ENCODE measurements around the gene ZNF784.

ZNF784 gene

DNA sequence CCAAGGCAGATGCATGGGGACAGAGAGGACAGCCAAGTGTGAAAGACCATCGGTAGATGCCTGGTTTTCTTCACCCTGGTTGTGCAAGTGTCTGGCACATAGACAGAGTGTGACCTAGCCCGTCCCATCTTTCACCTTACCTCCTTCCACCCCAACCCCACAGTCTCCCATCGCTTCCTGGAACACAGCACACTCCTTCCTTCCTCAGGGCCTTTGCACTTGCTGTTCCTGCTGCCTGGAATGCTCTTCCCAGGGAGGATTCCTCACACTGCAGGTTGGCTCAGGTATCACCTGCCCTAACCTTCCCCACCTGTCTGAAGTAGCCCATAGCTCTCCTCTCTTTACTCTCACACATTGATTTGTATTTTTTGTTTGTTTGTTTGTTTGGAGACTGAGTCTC lies 28.1 kb downstream of the ZNF784 start:
- no peaks in the 10 kb centered on the region for H3K27me3 ChIP-seq (ENCODE audit: control insufficient read depth, insufficient read depth, low read length)
- H3K36me3 ChIP-seq (ENCODE audit: insufficient read depth, low read length), result peaks cover 26% of the 10 kb centered on the region
- H3K9me3 ChIP-seq (replicated peaks; ENCODE audit: low read length), result no peaks in the 10 kb centered on the region
- no peak overlapping the region for H3K4me3 ChIP-seq (ENCODE audit: low read length)
- no peak overlapping the region for H3K4me2 ChIP-seq (ENCODE audit: low read length)
- peaks cover 11% of the 10 kb centered on the region for H3K4me1 ChIP-seq (ENCODE audit: control insufficient read depth, insufficient read depth, low read length)
- no peak overlapping the region for H3K9ac ChIP-seq (ENCODE audit: low read depth, low read length)

DNA sequence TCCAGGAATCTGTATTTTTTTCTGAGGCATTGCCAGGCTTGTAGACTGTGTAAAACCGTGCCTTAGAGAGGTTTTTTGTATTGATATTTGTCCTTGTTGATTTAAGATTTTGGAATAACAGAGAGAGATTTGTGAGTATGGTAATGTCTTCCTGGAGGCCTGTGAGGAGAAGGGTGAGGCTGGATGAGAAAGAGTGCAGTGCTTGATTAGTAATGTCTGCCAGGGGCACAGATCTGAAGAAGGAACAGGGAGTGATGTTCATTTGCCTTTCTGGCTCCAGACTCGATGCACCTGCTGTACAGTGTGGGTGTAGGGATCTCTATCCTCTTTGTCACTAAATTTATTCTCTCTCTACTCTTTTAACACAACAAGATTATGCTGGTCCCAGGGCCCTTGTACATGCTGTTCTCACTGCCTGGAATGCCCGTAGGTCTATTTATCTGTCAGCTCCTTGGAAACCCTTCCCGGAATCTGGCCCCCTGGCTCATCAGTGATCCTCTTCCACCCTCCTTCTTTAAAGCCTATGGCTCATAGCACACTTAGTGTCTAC lies 29.3 kb downstream of the ZNF784 start:
- H3K27me3 ChIP-seq (ENCODE audit: control insufficient read depth, insufficient read depth, low read length), result no peaks in the 10 kb centered on the region
- peaks cover 26% of the 10 kb centered on the region for H3K36me3 ChIP-seq (ENCODE audit: insufficient read depth, low read length)
- no peak overlapping the region for H3K4me2 ChIP-seq (ENCODE audit: low read length)
- no peaks in the 10 kb centered on the region for H3K9me3 ChIP-seq (replicated peaks; ENCODE audit: low read length)
- H3K4me1 ChIP-seq (ENCODE audit: control insufficient read depth, insufficient read depth, low read length), result peaks cover 5% of the 10 kb centered on the region
- H3K4me3 ChIP-seq (ENCODE audit: low read length), result no peak overlapping the region
- no peak overlapping the region for H3K9ac ChIP-seq (ENCODE audit: low read depth, low read length)

DNA sequence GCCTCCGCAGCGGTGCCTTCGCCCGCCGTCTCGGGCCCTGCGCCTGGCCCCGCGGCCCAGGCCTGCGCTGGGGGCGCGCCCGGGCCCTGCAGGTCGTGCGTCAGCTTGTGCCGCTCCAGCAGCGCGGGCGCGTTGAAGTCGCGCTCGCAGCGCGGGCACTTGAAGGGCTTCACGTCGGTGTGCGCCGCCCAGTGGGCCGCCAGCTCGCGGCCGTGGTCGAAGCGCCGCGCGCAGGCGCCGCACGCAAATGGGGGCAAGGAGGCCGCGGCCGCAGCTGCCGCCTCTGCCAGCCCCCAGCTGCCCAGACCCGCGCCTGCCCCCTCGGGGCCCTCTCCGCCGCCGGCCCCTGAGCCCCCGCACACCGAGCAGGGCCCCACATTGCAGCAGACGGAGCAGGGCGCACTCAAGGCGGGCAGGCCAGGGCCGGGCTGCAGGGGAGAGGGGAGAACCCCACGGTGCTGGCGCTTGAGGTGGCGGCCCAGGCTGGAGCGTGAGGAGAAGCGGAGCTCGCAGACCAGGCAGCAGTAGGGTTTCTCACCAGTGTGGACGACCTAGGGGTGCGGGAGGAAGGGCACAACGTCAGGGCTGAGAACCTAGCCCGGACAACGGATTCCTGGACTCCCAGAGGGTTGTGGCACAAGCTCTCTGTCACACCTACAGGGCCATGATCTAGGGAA lies 31.1 kb downstream of the ZNF784 start:
- H3K4me3 ChIP-seq (ENCODE audit: low read length), result no peak overlapping the region
- H3K36me3 ChIP-seq (ENCODE audit: insufficient read depth, low read length), result peaks cover 26% of the 10 kb centered on the region
- H3K9me3 ChIP-seq (replicated peaks; ENCODE audit: low read length), result no peaks in the 10 kb centered on the region
- no peak overlapping the region for H3K4me2 ChIP-seq (ENCODE audit: low read length)
- H3K4me1 ChIP-seq (ENCODE audit: control insufficient read depth, insufficient read depth, low read length), result no peaks in the 10 kb centered on the region
- no peaks in the 10 kb centered on the region for H3K27me3 ChIP-seq (ENCODE audit: control insufficient read depth, insufficient read depth, low read length)
- no peak overlapping the region for H3K9ac ChIP-seq (ENCODE audit: low read depth, low read length)

DNA sequence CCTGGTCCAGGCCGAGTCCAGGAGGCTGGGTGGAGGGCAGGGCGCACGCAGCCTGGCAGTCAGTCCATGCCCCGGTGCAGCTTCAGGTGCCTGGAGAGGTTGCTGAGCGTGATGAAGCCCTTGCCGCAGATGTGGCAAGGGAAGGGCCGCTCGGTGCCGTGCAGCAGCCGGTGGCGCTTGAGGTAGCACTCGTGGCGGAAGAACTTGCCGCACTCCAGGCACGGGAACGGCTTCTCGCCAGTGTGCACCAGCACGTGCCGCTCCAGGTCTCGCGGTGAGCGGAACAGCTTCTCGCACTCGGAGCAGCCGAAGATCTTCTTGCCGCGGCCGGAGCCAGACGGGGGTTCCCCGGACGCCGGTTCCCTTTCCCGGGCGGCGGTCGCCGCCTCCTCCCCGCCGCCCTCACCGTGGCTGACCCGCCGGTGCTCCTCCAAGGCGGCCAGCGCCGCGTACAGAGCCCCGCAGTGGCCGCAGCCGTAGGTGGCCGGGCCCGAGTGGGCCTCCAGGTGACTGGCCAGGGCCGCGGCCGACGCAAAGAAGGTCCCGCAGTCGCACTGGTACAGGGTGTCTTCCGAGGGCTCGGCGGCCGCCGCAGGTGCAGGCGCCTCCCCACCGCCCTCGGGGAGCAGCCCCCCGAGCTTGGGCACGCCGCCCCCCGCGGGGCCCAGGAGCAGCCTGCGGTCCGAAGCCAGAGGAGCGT lies 31.8 kb downstream of the ZNF784 start:
- no peak overlapping the region for H3K4me2 ChIP-seq (ENCODE audit: low read length)
- no peak overlapping the region for H3K9ac ChIP-seq (ENCODE audit: low read depth, low read length)
- no peaks in the 10 kb centered on the region for H3K9me3 ChIP-seq (replicated peaks; ENCODE audit: low read length)
- H3K36me3 ChIP-seq (ENCODE audit: insufficient read depth, low read length), result peaks cover 22% of the 10 kb centered on the region
- H3K4me3 ChIP-seq (ENCODE audit: low read length), result no peak overlapping the region
- H3K4me1 ChIP-seq (ENCODE audit: control insufficient read depth, insufficient read depth, low read length), result no peaks in the 10 kb centered on the region
- H3K27me3 ChIP-seq (ENCODE audit: control insufficient read depth, insufficient read depth, low read length), result no peaks in the 10 kb centered on the region

DNA sequence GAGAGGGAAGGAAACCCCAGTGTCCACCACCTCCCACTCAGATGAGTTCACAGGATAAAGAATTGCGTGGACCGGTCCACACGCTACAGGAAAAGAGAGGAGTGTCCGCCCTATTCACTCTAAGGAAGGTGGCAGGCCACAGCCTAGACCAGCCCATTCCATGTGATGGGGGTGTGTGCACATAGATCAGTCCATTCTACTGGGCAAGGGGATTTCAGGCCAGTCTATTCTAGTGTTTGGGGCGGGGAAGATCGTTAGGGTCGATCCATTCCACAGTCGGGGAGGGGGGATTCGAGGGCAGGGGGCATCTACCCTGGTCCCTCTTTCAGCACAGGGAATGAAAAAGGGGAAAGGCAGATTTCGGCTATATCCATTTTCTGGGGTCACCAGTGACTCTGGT lies 32.8 kb downstream of the ZNF784 start:
- Histone ChIP-seq H3K9me3 (replicated peaks; ENCODE audit: low read length) (no peaks in the 10 kb centered on the region), H3K36me3 (ENCODE audit: insufficient read depth, low read length) (peaks cover 15% of the 10 kb centered on the region), H3K27me3 (ENCODE audit: control insufficient read depth, insufficient read depth, low read length) (no peaks in the 10 kb centered on the region), H3K4me1 (ENCODE audit: control insufficient read depth, insufficient read depth, low read length) (peaks cover 7% of the 10 kb centered on the region), H3K9ac (ENCODE audit: low read depth, low read length) (no peak overlapping the region), H3K4me2 (ENCODE audit: low read length) (no peak overlapping the region), H3K4me3 (ENCODE audit: low read length) (no peak overlapping the region)

DNA sequence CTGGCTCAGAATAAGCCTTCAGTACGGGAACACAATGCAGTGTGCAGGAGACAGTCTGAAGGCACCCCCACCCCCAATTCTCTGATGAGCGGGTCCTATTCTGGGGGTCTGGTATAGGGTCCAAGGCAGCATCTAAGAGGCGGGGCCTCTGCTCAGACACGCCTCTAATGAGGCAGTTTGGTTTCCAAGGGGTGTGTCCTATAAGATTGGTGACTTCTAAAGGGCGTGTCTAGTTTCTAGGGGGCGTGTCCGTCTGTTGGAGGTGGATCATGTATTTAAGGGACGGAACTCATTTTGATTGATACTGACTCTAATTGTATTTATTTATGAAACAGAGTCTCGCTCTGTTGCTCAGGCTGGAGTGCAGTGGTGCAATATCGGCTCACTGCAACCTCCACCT lies 33.7 kb downstream of the ZNF784 start:
- Histone ChIP-seq H3K9me3 (replicated peaks; ENCODE audit: low read length) (no peaks in the 10 kb centered on the region), H3K4me3 (ENCODE audit: low read length) (no peak overlapping the region), H3K36me3 (ENCODE audit: insufficient read depth, low read length) (peaks cover 6% of the 10 kb centered on the region), H3K4me1 (ENCODE audit: control insufficient read depth, insufficient read depth, low read length) (peaks cover 13% of the 10 kb centered on the region), H3K27me3 (ENCODE audit: control insufficient read depth, insufficient read depth, low read length) (no peaks in the 10 kb centered on the region), H3K4me2 (ENCODE audit: low read length) (no peak overlapping the region), H3K9ac (ENCODE audit: low read depth, low read length) (no peak overlapping the region)

DNA sequence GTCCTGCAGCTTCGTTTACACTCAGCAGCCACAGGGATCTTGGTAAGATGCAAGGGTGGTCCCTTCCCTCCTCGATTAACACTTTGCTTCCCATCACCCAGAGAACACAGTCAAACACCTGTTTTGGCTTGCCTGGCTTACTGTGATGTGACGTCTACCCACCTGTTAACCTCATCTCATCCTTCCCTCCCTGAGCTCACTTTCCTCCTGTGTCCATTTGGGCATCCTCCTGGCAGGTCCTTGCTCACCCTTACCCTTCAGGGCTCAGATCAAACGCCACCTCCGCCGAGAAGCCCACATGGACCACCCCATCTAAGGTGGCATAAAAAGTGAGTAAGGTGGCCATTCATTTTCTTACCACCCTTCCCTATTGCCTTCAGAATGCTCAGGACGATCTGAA lies 34.3 kb downstream of the ZNF784 start:
- H3K4me1 ChIP-seq (ENCODE audit: control insufficient read depth, insufficient read depth, low read length), result peaks cover 16% of the 10 kb centered on the region
- no peak overlapping the region for H3K4me3 ChIP-seq (ENCODE audit: low read length)
- H3K27me3 ChIP-seq (ENCODE audit: control insufficient read depth, insufficient read depth, low read length), result no peaks in the 10 kb centered on the region
- H3K4me2 ChIP-seq (ENCODE audit: low read length), result no peak overlapping the region
- no peaks in the 10 kb centered on the region for H3K9me3 ChIP-seq (replicated peaks; ENCODE audit: low read length)
- peaks cover under 1% of the 10 kb centered on the region for H3K36me3 ChIP-seq (ENCODE audit: insufficient read depth, low read length)
- H3K9ac ChIP-seq (ENCODE audit: low read depth, low read length), result no peak overlapping the region

DNA sequence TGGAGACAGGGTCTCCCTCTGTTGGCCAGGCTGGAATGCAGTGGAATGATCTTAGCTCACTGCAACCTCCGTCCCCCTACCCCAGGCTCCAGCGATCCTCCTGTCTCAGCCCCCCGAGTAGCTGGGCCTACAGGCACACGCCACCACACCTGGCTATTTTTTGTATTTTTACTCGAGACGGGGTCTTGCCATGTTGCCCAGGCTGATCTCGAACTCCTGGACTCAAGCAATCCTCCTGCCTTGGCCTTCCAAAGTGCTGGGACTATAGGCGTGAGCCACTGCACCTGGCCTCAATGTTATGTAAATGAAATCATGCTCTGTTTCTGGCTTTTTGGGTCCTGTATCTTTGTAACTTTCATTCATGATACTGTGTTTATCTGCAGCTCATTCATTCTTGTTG lies 35.6 kb downstream of the ZNF784 start:
- no peaks in the 10 kb centered on the region for H3K36me3 ChIP-seq (ENCODE audit: insufficient read depth, low read length)
- H3K4me2 ChIP-seq (ENCODE audit: low read length), result no peak overlapping the region
- H3K9ac ChIP-seq (ENCODE audit: low read depth, low read length), result no peak overlapping the region
- no peak overlapping the region for H3K4me3 ChIP-seq (ENCODE audit: low read length)
- H3K4me1 ChIP-seq (ENCODE audit: control insufficient read depth, insufficient read depth, low read length), result peaks cover 16% of the 10 kb centered on the region
- H3K9me3 ChIP-seq (replicated peaks; ENCODE audit: low read length), result no peaks in the 10 kb centered on the region
- H3K27me3 ChIP-seq (ENCODE audit: control insufficient read depth, insufficient read depth, low read length), result no peaks in the 10 kb centered on the region

DNA sequence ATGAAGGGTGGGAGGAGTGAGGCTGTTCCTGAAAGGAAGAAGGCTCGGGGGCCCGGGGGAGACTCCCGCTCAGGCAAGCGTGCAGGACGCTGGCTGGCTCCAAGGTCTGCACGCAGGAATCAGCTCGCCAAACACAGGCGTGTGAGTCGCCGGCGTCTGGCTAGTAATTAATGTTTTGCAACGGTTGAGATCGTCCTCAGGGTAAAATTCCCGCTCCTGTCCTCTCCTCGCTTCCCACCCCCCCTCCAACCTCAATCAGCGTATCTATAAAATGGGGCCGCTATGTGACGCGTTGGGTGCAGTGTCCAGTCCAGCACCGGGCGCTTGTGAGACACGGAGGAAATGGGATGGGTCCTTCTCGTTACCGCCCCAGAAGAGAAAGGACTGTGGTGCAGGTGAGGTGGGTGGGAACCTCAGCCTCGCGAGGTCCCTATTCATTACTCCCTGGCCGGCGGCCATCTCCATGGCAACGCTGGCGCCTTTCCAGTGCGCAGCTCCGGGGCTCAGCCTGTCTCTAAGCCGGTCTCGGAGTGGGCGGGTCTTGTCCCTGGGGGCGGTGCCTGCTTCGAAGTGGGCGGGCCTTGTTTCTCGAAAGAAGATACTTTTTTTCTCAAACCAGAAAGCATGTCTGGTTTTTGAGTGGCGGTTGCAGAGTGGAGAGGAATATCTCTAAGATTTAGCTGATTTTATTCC lies 37.2 kb downstream of the ZNF784 start:
- no peaks in the 10 kb centered on the region for H3K36me3 ChIP-seq (ENCODE audit: insufficient read depth, low read length)
- peak overlapping the region; percentile 99 for H3K4me2 ChIP-seq (ENCODE audit: low read length)
- peak overlapping the region; percentile 26 for H3K9ac ChIP-seq (ENCODE audit: low read depth, low read length)
- H3K4me1 ChIP-seq (ENCODE audit: control insufficient read depth, insufficient read depth, low read length), result peaks cover 16% of the 10 kb centered on the region
- H3K4me3 ChIP-seq (ENCODE audit: low read length), result peak overlapping the region; percentile 80
- H3K27me3 ChIP-seq (ENCODE audit: control insufficient read depth, insufficient read depth, low read length), result no peaks in the 10 kb centered on the region
- H3K9me3 ChIP-seq (replicated peaks; ENCODE audit: low read length), result no peaks in the 10 kb centered on the region

DNA sequence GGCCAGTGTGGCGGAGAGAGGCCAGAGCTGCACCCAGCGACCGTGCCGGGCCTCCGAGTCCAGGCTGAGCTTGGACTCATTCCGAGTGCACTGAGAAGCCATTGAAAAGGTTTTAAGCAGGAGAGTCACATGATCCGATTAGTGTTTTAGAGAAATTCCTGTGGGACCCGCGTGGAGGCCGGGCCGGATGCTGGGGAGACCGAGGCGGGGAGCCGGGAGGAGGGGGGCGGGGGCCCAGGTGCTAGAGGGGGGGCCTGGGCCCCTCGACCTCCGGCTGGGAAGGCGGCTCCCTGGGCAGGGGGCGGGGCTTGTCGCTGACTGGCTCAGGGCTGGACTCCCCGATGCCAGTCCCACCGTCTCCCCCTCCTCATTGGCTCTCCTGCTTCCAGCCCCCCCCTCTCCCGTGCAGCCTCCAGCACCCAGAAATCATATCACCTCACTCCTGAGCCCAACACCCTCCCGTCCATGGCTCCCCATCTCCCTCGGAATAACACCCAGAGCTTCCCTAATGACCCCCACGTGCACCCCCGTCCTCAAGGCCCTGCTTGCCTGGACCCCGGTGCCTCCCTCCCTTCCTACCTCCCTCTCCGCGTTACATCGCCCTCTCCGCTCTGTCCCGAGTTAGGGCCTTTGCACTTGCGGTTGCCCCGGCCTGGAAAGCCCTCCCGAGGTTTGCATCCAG lies 38.6 kb downstream of the ZNF784 start:
- Histone ChIP-seq H3K4me3 (ENCODE audit: low read length) (peak overlapping the region; percentile 65), H3K4me2 (ENCODE audit: low read length) (peak overlapping the region; percentile 78), H3K27me3 (ENCODE audit: control insufficient read depth, insufficient read depth, low read length) (no peaks in the 10 kb centered on the region), H3K4me1 (ENCODE audit: control insufficient read depth, insufficient read depth, low read length) (peaks cover 19% of the 10 kb centered on the region), H3K9ac (ENCODE audit: low read depth, low read length) (no peak overlapping the region), H3K9me3 (replicated peaks; ENCODE audit: low read length) (no peaks in the 10 kb centered on the region), H3K36me3 (ENCODE audit: insufficient read depth, low read length) (no peaks in the 10 kb centered on the region)

DNA sequence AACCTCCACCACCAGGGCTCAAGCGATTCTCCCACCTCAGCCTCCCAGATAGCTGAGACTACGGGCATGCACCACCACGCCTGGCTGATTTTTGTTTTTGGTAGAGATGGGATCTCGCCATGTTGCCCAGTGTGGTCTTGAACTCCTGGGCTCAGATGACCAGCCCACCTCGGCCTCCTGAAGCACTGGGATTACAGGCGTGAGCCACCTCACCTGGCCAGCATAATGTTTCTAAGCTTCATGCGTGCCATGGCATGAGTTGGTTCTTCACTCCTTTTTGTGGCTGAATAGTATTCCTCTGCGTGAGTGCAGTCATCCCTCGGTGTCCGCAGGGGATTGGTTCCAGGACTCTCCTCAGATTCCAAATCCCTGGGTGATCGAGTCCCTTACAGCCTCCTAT lies 39.5 kb downstream of the ZNF784 start:
- Histone ChIP-seq H3K4me2 (ENCODE audit: low read length) (no peak overlapping the region), H3K36me3 (ENCODE audit: insufficient read depth, low read length) (no peaks in the 10 kb centered on the region), H3K9ac (ENCODE audit: low read depth, low read length) (no peak overlapping the region), H3K4me3 (ENCODE audit: low read length) (no peak overlapping the region), H3K9me3 (replicated peaks; ENCODE audit: low read length) (no peaks in the 10 kb centered on the region), H3K27me3 (ENCODE audit: control insufficient read depth, insufficient read depth, low read length) (no peaks in the 10 kb centered on the region), H3K4me1 (ENCODE audit: control insufficient read depth, insufficient read depth, low read length) (peaks cover 20% of the 10 kb centered on the region)

Measured in skeletal muscle satellite cell (primary cell).